HEK293 (cell line): ENCODE results near the gene BBS12.

Experiments
- CTCF ChIP-seq: fragments of 450-650 bp; formaldehyde crosslinking; IDR thresholded peaks from 2 replicates; pipeline ENCODE4 v1.5.1; 2016; ENCODE audit warnings: missing biosample characterization, missing genetic modification characterization
- EGR2 ChIP-seq: fragments of 450-650 bp; formaldehyde crosslinking; IDR thresholded peaks from 2 replicates; pipeline ENCODE4 v1.5.1; 2016; ENCODE audit warnings: low read depth, missing biosample characterization, missing genetic modification characterization
- ZNF274 ChIP-seq, 2 experiments: fragments of 200-500 bp in 1 of 2; fragments of 450-650 bp in 1 of 2; sonication (Bioruptor generic) in 1 of 2; formaldehyde crosslinking in 1 of 2; IDR thresholded peaks; 2 replicates each; pipeline versions ENCODE4 v1.5.1 to v1.6.1; 2014 to 2016; ENCODE audit warnings: borderline replicate concordance in 1 of 2, inconsistent platforms in 1 of 2, low read length in 1 of 2, missing biosample characterization in 1 of 2, missing genetic modification characterization in 1 of 2

GRCh38 chr4:122788935-122789334, 56.4 kb downstream of the BBS12 start:
- TF ChIP-seq CTCF (tag by site-specific recombination) (no peak), EGR2 (tag by site-specific recombination) (no peak), ZNF274 (IDR thresholded peaks at IDR 0.05; ENCODE audit: low read length) (no peak), ZNF274 (tag by site-specific recombination; IDR thresholded peaks at IDR 0.05; ENCODE audit: borderline replicate concordance) (no peak)
